ENCODE results near the gene IFT27.

The IFT27 gene

GRCh38 chr22:36787204-36787988 lies 11.5 kb upstream of the IFT27 start:
- H3K36me3 ChIP-seq (ENCODE audit: control insufficient read depth, insufficient read depth, low read length), result no peaks in the 10 kb centered on the region
- no peak overlapping the region for H3K4me3 ChIP-seq (ENCODE audit: low read length)
- no peak overlapping the region for H3K9ac ChIP-seq (ENCODE audit: low read length)
- no peak overlapping the region for H3K27ac ChIP-seq (ENCODE audit: low read depth, low read length)
- H3K4me1 ChIP-seq (ENCODE audit: control insufficient read depth, insufficient read depth, low read length), result peaks cover 1% of the 10 kb centered on the region
- peaks cover 8% of the 10 kb centered on the region for H3K27me3 ChIP-seq (ENCODE audit: control insufficient read depth, insufficient read depth, low read length)

GRCh38 chr22:36783743-36784142 lies 7.8 kb upstream of the IFT27 start:
- H3K9ac ChIP-seq (ENCODE audit: low read length), result no peak overlapping the region
- H3K27ac ChIP-seq (ENCODE audit: low read depth, low read length), result no peak overlapping the region
- no peak overlapping the region for H3K4me3 ChIP-seq (ENCODE audit: low read length)
- H3K4me1 ChIP-seq (ENCODE audit: control insufficient read depth, insufficient read depth, low read length), result peaks cover 4% of the 10 kb centered on the region
- no peaks in the 10 kb centered on the region for H3K27me3 ChIP-seq (ENCODE audit: control insufficient read depth, insufficient read depth, low read length)
- no peaks in the 10 kb centered on the region for H3K36me3 ChIP-seq (ENCODE audit: control insufficient read depth, insufficient read depth, low read length)

GRCh38 chr22:36781656-36782627 lies 6.0 kb upstream of the IFT27 start:
- no peak overlapping the region for H3K9ac ChIP-seq (ENCODE audit: low read length)
- peak overlapping the region; percentile 36 for H3K27ac ChIP-seq (ENCODE audit: low read depth, low read length)
- no peaks in the 10 kb centered on the region for H3K36me3 ChIP-seq (ENCODE audit: control insufficient read depth, insufficient read depth, low read length)
- H3K27me3 ChIP-seq (ENCODE audit: control insufficient read depth, insufficient read depth, low read length), result no peaks in the 10 kb centered on the region
- H3K4me1 ChIP-seq (ENCODE audit: control insufficient read depth, insufficient read depth, low read length), result peaks cover 4% of the 10 kb centered on the region
- H3K4me3 ChIP-seq (ENCODE audit: low read length), result no peak overlapping the region

DNA sequence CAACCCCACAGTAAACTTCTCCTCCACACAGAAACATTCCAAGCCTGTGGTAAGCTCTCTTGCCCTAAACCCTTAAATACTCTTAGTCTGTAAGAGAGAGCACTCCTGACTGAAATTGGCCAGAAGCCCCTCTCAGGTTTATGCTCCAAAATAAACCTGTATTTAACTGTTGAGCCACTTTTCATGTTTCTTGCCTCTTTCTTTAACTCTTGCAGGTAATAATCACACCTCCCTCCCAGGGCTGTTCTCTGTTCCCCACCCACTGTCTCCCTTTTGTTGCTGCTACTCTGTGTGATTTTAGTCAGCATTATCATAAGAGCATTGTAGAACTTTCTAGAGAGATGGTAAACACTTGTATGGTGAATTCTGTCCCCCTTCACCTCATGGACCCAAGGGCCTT lies 2.1 kb upstream of the IFT27 start:
- no peak overlapping the region for H3K27ac ChIP-seq (ENCODE audit: low read depth, low read length)
- H3K4me1 ChIP-seq (ENCODE audit: control insufficient read depth, insufficient read depth, low read length), result peaks cover 14% of the 10 kb centered on the region
- no peaks in the 10 kb centered on the region for H3K27me3 ChIP-seq (ENCODE audit: control insufficient read depth, insufficient read depth, low read length)
- no peak overlapping the region for H3K4me3 ChIP-seq (ENCODE audit: low read length)
- H3K9ac ChIP-seq (ENCODE audit: low read length), result no peak overlapping the region
- no peaks in the 10 kb centered on the region for H3K36me3 ChIP-seq (ENCODE audit: control insufficient read depth, insufficient read depth, low read length)

DNA sequence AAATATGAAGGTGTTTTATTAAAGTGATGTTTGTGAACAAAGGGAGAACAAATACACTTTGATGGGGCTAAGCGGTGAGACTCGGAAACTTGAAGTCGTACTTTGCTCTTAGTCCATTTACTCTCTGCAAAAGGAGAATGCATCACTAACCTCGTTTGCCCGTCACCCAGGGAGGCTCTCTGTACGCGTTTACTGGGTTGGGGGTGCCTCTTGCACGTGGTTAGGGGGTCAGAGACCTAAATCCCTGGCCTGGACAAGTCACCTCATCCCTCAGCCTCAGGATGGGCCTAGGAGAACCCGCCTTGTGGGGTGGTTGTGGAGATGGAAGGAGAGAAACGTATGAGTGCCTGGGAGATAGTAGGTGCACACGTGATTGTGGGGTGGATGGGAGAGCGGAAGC lies 803 bp upstream of the IFT27 start:
- Histone ChIP-seq H3K9ac (ENCODE audit: low read length) (no peak overlapping the region), H3K4me3 (ENCODE audit: low read length) (peak overlapping the region; percentile 4), H3K27ac (ENCODE audit: low read depth, low read length) (peak overlapping the region; percentile 11), H3K4me1 (ENCODE audit: control insufficient read depth, insufficient read depth, low read length) (peaks cover 10% of the 10 kb centered on the region), H3K27me3 (ENCODE audit: control insufficient read depth, insufficient read depth, low read length) (no peaks in the 10 kb centered on the region), H3K36me3 (ENCODE audit: control insufficient read depth, insufficient read depth, low read length) (no peaks in the 10 kb centered on the region)

DNA sequence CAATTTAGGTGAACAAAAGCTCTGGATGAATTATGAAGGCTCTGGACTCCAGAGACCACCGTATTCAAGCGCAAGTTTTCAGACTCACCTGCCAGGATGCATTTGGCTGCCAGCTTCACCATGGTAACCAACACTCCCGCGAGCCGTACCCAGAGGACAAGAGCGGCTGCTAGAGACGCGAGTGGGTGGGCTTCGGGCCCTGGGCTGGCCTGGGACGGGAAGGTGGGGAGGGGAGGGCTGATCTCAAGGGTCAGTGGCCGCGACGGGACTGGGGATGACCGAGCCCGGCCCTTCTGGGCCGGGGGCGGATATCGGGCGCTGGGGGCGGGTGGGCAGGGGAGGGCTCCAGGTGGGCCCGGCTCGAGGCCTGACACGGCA lies 344 bp downstream of the IFT27 start:
- Histone ChIP-seq H3K36me3 (ENCODE audit: control insufficient read depth, insufficient read depth, low read length) (no peaks in the 10 kb centered on the region), H3K9ac (ENCODE audit: low read length) (peak overlapping the region; percentile 16), H3K4me3 (ENCODE audit: low read length) (peak overlapping the region; percentile 65), H3K4me1 (ENCODE audit: control insufficient read depth, insufficient read depth, low read length) (peaks cover 10% of the 10 kb centered on the region), H3K27ac (ENCODE audit: low read depth, low read length) (peak overlapping the region; percentile 72), H3K27me3 (ENCODE audit: control insufficient read depth, insufficient read depth, low read length) (no peaks in the 10 kb centered on the region)

GRCh38 chr22:36773935-36774334 lies 2.0 kb downstream of the IFT27 start:
- H3K4me1 ChIP-seq (ENCODE audit: control insufficient read depth, insufficient read depth, low read length), result peaks cover 10% of the 10 kb centered on the region
- H3K27ac ChIP-seq (ENCODE audit: low read depth, low read length), result no peak overlapping the region
- no peaks in the 10 kb centered on the region for H3K36me3 ChIP-seq (ENCODE audit: control insufficient read depth, insufficient read depth, low read length)
- H3K4me3 ChIP-seq (ENCODE audit: low read length), result no peak overlapping the region
- H3K9ac ChIP-seq (ENCODE audit: low read length), result no peak overlapping the region
- no peaks in the 10 kb centered on the region for H3K27me3 ChIP-seq (ENCODE audit: control insufficient read depth, insufficient read depth, low read length)

DNA sequence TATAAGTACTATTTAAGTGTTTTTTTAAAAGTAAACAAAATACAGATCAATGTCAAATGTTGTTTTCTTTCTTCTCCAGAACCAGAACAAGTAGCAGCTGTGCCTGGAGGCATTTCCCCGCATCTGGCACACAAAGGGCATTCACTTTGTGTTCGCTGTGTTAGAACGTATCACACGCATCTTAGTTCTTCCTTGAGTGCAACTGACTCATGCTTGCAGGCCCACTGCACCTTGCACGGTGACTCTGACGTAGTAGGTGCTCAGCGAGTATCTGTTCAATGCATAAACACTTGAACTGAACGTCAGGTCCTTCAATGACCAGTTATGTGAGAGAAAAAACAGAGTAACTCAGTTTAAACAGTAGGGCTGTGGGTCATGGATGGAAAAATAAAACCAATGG lies 3.5 kb downstream of the IFT27 start:
- peaks cover 10% of the 10 kb centered on the region for H3K4me1 ChIP-seq (ENCODE audit: control insufficient read depth, insufficient read depth, low read length)

DNA sequence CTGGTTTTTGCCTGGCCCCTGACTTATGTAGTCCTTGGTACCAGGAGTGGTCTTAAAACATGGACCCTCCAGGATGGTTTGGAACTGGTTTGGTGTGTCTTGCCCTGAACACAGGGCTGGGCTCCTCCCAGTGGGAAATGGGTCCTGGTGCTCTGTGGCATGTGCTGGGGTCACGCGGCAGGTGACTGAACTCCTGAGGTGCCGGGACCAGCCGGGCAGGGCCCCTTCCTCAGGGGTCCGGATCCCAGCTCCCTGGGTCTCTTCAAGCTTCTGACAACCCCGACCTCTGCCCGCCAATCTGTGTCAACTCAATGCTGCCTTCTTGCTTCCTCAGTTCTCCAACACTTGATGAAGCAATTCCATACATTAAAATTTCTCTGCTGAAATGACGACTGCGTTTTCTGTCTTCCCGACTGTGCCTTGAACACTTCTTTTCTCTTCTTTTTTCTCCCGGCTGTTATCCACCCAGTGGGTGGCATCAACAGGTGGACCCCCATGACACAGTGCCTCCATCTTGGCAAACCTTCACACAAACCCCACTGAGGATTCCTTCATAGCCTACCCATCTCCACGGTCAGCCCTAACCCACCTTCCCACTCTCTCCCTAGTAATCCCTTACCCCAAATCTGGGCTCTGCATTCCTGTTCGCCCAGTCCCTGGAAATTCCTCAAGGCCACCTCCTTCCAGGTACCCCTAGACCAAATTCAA lies 4.4 kb downstream of the IFT27 start:
- Histone ChIP-seq H3K27me3 (ENCODE audit: control insufficient read depth, insufficient read depth, low read length) (no peaks in the 10 kb centered on the region), H3K36me3 (ENCODE audit: control insufficient read depth, insufficient read depth, low read length) (peaks cover 6% of the 10 kb centered on the region), H3K27ac (ENCODE audit: low read depth, low read length) (no peak overlapping the region), H3K4me1 (ENCODE audit: control insufficient read depth, insufficient read depth, low read length) (peaks cover 6% of the 10 kb centered on the region), H3K9ac (ENCODE audit: low read length) (no peak overlapping the region), H3K4me3 (ENCODE audit: low read length) (no peak overlapping the region)

More for the DNA sequence above, 3.5 kb downstream of the IFT27 start:
- Histone ChIP-seq H3K4me3 (ENCODE audit: low read length) (no peak overlapping the region), H3K36me3 (ENCODE audit: control insufficient read depth, insufficient read depth, low read length) (peaks cover 1% of the 10 kb centered on the region), H3K9ac (ENCODE audit: low read length) (no peak overlapping the region), H3K27ac (ENCODE audit: low read depth, low read length) (no peak overlapping the region), H3K27me3 (ENCODE audit: control insufficient read depth, insufficient read depth, low read length) (no peaks in the 10 kb centered on the region)

GRCh38 chr22:36770513-36771231 lies 5.2 kb downstream of the IFT27 start:
- Histone ChIP-seq H3K36me3 (ENCODE audit: control insufficient read depth, insufficient read depth, low read length) (peaks cover 6% of the 10 kb centered on the region), H3K27ac (ENCODE audit: low read depth, low read length) (no peak overlapping the region), H3K4me3 (ENCODE audit: low read length) (no peak overlapping the region), H3K9ac (ENCODE audit: low read length) (no peak overlapping the region), H3K4me1 (ENCODE audit: control insufficient read depth, insufficient read depth, low read length) (peaks cover 5% of the 10 kb centered on the region), H3K27me3 (ENCODE audit: control insufficient read depth, insufficient read depth, low read length) (no peaks in the 10 kb centered on the region)

GRCh38 chr22:36769541-36770512 lies 6.1 kb downstream of the IFT27 start:
- no peak overlapping the region for H3K27ac ChIP-seq (ENCODE audit: low read depth, low read length)
- peaks cover 6% of the 10 kb centered on the region for H3K36me3 ChIP-seq (ENCODE audit: control insufficient read depth, insufficient read depth, low read length)
- no peaks in the 10 kb centered on the region for H3K4me1 ChIP-seq (ENCODE audit: control insufficient read depth, insufficient read depth, low read length)
- no peak overlapping the region for H3K4me3 ChIP-seq (ENCODE audit: low read length)
- H3K9ac ChIP-seq (ENCODE audit: low read length), result no peak overlapping the region
- no peaks in the 10 kb centered on the region for H3K27me3 ChIP-seq (ENCODE audit: control insufficient read depth, insufficient read depth, low read length)
